Breast epithelium (tissue), 3 donors: ENCODE results near the gene MYL10.

Source experiments
- CTCF ChIP-seq, 3 donors: fragments of 450-650 bp; IDR thresholded peaks; one replicate each; pipeline ENCODE4 v1.5.1; 2016 to 2017; ENCODE audit warnings: antibody characterized with exemption in 3 of 3, mild to moderate bottlenecking in 3 of 3, moderate library complexity in 3 of 3
- POLR2A ChIP-seq: fragments of 450-650 bp; IDR thresholded peaks from one replicate; pipeline ENCODE4 v1.6.1; 2016; ENCODE audit warnings: antibody characterized with exemption, mild to moderate bottlenecking, moderate library complexity
- POLR2AphosphoS5 ChIP-seq, 3 donors: sonication (generic); formaldehyde crosslinking; IDR thresholded peaks; one replicate each; pipeline ENCODE4 v1.6.1; 2017; ENCODE audit warnings: antibody characterized with exemption in 3 of 3

- no peak for TF ChIP-seq CTCF (IDR thresholded peaks at IDR 0.05)
- TF ChIP-seq POLR2A = no peak
- TF ChIP-seq POLR2AphosphoS5 (IDR thresholded peaks at IDR 0.05) = no peak
These were observed 38.2 kb downstream of the MYL10 start for GRCh38 chr7:101590663-101591435.
